ENCODE results near the gene LAPTM5.
A peak's percentile ranks its signal among the peaks of the same experiment; 100 is the strongest.

The LAPTM5 gene

DNA sequence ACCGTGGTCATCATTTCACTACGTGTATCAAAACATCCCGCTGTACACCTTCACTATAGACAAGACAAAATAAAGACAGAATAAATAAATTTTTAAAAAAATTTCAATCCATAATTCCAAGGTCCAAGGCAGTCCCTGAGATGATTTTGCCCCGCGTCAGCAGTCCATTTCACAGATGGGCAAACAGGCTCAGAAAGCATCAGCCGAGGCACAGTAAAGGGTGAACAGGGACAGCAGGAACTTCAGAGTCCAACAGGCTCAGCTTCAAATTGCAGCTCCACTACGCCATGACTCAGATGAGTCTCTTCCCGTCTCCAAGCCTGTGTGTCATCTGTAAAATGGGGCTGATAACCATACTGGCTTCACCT, 49.2 kb downstream of the LAPTM5 start:
- no peak for FAIRE-seq
- TF ChIP-seq, protein P1, sequence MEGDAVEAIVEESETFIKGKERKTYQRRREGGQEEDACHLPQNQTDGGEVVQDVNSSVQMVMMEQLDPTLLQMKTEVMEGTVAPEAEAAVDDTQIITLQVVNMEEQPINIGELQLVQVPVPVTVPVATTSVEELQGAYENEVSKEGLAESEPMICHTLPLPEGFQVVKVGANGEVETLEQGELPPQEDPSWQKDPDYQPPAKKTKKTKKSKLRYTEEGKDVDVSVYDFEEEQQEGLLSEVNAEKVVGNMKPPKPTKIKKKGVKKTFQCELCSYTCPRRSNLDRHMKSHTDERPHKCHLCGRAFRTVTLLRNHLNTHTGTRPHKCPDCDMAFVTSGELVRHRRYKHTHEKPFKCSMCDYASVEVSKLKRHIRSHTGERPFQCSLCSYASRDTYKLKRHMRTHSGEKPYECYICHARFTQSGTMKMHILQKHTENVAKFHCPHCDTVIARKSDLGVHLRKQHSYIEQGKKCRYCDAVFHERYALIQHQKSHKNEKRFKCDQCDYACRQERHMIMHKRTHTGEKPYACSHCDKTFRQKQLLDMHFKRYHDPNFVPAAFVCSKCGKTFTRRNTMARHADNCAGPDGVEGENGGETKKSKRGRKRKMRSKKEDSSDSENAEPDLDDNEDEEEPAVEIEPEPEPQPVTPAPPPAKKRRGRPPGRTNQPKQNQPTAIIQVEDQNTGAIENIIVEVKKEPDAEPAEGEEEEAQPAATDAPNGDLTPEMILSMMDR (IDR thresholded peaks at IDR 0.05; ENCODE audit: insufficient read depth, missing control alignments), result no peak
- no peak for DNase-seq (ENCODE audit: insufficient read length, low spot score)

DNA sequence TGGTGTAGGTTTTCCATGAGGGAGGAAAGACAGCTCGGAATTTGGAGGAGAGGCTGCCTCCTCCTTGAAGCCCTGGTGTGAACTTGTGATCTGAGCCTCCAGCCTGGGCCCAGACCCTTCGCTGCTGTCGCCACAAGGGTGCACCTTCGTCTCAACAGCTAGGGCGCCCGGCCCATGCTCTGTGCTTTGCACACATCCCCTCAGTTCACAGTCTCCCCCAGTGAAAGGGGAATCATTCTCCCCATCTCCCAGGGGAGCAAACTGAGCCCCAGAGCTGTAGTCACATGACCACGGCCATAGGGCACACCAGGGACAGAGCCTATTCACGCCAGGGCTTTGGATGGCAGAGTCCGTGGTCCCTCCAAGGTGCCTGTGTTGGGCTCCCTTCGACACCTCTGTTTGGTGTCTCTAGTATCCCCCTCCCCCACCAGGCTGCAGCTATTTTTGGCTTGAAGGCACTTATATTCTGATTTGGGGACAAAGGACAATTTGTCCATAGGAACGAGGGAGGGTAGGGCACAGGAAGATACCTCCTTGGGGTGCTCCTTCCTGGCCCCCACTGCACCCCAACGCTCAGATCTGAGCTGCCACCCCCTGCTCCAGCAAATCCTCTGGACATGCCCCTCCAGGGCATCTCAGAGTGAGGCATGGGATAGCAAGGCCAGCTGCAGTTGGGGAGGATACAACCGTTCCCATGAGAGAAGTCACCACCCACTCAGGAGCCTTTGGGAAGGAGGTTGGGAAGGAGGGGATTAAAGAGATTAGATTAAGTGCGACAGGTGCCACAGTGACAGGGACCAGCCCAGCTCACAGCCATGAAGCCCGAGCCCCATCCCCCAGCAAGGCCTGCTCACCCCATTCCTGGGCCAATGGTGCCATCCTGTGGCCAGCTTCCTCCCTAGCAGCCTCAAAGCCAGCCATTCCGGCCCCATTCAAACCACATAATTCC, 49.9 kb downstream of the LAPTM5 start:
- FAIRE-seq (peak; percentile 90), DNase-seq (ENCODE audit: insufficient read length, low spot score) (peak; percentile 99)
- TF ChIP-seq, protein P1 (IDR thresholded peaks at IDR 0.05; ENCODE audit: insufficient read depth, missing control alignments), result peak; percentile 94

DNA sequence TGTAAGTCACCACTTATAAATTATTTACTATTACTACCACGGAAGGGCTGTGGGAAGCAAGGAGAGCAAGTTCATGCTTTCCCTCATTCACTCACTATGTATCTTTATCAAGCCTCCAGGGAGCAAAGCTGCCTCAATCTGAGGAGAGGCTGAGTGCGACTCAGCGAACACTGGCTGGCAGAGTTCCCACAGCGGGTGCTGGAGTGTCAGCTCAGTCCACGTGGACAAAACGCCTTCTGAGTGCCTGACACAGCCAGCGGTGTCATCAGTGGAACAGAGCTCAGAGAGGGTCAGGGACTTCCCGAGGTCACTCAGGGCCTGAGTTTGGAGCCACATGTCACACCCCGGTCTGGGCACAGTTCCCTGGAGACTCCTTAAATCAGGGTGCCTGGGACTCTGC, 51.0 kb downstream of the LAPTM5 start:
- TF ChIP-seq, protein P1 (IDR thresholded peaks at IDR 0.05; ENCODE audit: insufficient read depth, missing control alignments), result no peak
- DNase-seq (ENCODE audit: insufficient read length, low spot score), result no peak
- FAIRE-seq, result no peak

DNA sequence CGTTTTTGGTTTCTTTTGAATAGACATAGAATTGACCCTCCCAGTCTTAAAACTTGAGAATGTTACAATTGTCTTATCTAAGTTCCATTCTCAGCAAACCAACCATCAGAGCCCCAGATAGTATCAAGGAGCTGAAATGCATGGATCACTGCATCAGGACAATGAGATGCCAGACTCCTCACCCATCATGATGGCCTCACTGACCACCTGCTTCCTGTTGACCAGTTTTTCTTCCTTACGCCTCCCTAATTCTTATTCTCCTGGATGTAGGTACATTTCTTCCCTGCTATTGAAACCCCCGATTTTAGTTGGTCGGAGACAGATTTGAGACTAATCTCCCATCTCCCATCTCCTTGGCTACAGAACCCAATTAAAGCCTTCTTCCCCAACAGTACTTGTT, 51.9 kb downstream of the LAPTM5 start:
- no peak for DNase-seq (ENCODE audit: insufficient read length, low spot score)
- TF ChIP-seq, protein P1 (IDR thresholded peaks at IDR 0.05; ENCODE audit: insufficient read depth, missing control alignments), result no peak
- FAIRE-seq, result no peak

DNA sequence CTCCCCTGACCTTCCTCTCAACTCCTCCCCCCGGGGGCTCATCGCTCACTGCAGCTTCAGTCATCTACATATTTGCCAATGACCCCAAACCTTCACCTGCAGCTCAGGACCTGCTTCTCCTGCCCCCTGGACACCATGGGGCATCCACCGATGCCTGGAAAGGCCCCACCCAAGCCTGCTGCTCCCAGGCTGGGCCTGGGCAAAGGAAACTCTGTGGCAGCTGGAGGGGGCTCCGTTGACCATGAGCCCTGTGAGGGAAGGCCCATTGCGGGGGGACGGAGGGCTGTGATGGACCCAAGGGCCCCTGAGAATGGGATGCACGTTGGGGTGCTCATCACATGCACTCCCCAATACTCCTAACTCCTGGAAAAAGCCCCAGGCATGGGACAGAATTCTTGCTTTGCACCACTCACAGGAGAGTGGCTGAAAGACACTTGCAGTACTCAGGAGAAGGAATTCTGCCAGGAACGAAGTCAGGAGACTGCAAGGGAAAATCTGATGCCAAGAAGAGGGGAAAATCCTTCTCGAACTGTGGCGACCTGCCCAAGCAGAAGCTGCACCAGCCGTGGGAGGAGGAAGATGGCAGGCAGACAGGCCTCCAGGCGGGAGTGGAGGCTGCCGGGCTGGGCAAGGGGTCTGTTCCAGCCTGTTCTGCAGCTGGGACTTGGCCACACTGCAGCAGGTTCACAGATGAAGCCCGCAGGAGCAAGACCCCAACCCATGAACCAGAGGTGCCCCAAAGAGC, 52.6 kb downstream of the LAPTM5 start:
- TF ChIP-seq, protein P1 (IDR thresholded peaks at IDR 0.05; ENCODE audit: insufficient read depth, missing control alignments), result no peak
- FAIRE-seq, result no peak
- DNase-seq (ENCODE audit: insufficient read length, low spot score), result no peak

DNA sequence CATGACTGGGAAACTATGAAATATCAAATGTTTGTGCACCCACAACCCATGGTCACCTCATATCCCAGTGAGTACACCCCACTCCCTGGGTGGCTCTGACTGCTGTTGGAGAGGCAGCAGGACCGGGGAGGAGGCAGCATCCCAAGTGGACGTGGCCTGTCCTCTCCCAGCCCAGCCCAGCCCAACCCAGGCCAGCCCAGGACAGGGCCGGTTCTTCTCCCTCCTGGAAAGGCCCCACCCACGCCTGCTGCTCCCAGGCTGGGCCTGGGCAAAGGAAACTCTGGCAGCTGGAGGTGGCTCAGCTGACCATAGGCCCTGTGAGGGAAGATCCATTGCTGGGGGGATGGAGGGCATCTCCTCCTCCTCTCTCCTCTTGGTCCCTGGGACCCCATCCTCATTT, 53.3 kb downstream of the LAPTM5 start:
- no peak for DNase-seq (ENCODE audit: insufficient read length, low spot score)
- FAIRE-seq, result no peak
- TF ChIP-seq, protein P1 (IDR thresholded peaks at IDR 0.05; ENCODE audit: insufficient read depth, missing control alignments), result no peak

Data from D721Med (cell line).